Skin epidermis (tissue), 12 donors: ENCODE results near the gene NELFB.

ENCODE experiments used
- H3K27ac ChIP-seq, 21 experiments: fragments of 200-600 bp; sonication (generic) in 11 of 21; one replicate each; pipeline ENCODE4 v1.5.0; 2020; ENCODE audit warnings: mild to moderate bottlenecking in 3 of 21, inconsistent platforms in 2 of 21, moderate library complexity in 2 of 21
- H3K4me3 ChIP-seq, 7 experiments: fragments of 200-600 bp; sonication (generic) in 2 of 7; one replicate each; pipeline ENCODE4 v1.5.0; 2020; ENCODE audit warnings: inconsistent platforms in 2 of 7, mild to moderate bottlenecking in 2 of 7, moderate library complexity in 1 of 7

Gene NELFB

DNA sequence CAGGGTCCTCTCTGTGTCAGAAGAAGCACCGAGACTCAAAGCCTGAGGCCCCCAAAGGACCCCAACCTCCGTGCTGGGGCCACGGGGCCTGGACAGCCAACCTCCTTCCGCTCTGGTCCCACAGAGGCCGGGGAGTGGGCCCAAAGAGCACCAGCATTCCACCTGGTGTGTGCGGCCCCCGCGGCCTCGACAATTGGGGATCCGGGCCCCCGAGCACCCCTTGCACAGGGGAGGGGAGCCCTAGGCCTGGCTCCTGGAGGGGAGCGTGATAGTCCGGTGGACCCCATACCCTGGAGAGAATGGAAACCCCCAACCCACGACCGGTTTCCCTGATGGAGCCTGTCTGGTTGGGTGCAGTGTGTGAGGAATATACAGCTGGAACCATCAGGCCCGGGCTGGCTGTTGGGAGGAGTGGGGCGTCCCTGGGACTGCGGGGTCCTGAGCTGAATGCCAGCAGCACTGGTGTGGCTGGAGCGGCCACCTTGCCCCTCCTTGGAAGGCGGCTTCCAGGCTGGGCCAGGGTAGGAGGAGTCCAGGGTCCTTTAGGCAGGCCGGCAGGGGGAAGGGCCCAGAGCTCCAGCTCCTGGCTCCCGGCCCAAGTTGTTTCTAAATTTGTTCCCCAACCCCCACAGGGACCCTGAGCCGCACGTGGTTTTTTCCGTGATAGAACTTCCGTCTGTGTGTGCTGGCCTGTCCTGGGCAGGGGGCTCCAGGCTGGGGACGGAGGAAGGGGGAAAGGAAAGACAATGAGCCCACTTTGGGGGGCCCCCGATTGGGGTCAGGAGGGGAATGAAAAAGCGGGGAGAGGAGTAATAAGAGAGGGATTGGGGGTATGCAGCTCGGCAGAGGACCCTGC lies 21.6 kb downstream of the NELFB start:
- peak overlapping the region; percentile 9 to 51 (median 41) for H3K4me3 ChIP-seq
- peak overlapping the region; percentile 3 to 88 (median 75) for H3K27ac ChIP-seq

DNA sequence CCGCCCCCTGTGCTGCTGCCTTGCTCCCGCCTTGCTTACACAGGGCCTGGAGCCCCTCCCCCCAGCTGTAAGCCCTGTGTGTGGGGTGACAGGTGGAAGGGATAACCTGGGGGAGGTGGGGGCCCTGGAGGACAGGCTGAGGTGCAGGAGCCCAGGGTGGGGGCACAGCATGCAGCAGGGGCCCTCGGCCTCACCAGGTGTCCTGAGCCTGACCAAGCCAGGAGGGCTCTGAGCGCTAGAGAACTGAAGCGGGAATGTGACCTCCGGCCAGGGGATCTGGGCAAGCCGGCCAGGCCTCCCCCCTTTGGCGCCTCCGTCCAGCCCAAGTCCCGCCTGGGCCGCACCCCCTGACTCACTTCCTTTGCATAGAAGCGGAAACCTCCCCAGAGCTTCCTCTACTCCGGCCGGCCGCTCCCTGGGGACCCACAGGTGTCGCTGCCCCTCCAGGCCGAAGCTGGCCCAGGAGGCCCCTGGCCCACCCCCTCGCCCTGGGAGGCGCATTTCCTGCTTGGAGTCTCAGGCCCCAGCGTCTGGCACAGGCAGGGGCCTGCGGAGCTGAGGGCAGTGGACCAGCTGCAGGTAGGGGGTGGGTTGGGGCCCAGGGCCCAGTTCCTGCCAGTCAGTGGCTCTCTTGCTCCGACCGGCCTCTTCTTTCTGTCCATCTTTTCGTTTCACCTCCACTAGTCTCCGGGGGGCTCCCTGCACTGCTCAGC lies 22.4 kb downstream of the NELFB start, which contains the start of gene TOR4A:
TSS of gene TOR4A (plus strand) at position 398 of the 713 bp plus-strand sequence. CDS start 964 bp downstream, outside the sequence.
- Histone ChIP-seq H3K4me3 (peak within 1 kb of the TSS; percentile 27 to 51 (median 41)), H3K27ac (peak within 1 kb of the TSS; percentile 21 to 88 (median 75))

DNA sequence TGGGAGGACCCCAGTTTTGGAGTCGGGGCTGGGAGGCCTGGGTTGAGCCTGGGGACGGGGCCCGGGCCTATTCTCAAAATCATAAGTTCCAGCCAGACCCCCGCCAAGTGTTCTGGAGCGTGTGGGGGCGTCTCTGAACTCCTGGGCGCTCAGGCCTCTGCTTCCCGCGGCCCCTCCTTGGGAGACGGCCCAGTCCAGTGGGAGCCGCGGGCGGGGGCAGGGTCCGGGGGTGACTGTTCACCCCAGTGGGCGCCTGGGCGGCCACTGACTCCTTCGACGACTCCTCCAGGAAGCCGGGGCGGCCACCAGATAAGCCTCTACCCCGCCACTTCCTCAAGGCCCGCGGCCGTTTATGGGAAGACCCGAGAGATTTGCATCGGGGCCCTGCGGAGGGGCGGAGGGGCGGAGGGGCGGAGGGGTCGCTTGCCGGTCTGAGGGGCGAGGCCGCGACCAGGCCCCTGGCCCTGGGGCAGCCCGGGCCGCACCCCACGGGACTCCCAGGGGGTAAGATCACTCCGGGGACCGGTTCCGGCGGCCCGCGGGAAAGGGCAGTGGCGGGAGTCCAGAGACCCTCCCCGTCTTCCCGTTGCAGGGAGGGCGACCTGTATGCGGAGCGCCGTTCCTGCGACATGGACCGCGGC lies 23.1 kb downstream of the NELFB start:
- peak overlapping the region; percentile 27 to 51 (median 41) for H3K4me3 ChIP-seq
- H3K27ac ChIP-seq = peak overlapping the region; percentile 21 to 88 (median 75)

DNA sequence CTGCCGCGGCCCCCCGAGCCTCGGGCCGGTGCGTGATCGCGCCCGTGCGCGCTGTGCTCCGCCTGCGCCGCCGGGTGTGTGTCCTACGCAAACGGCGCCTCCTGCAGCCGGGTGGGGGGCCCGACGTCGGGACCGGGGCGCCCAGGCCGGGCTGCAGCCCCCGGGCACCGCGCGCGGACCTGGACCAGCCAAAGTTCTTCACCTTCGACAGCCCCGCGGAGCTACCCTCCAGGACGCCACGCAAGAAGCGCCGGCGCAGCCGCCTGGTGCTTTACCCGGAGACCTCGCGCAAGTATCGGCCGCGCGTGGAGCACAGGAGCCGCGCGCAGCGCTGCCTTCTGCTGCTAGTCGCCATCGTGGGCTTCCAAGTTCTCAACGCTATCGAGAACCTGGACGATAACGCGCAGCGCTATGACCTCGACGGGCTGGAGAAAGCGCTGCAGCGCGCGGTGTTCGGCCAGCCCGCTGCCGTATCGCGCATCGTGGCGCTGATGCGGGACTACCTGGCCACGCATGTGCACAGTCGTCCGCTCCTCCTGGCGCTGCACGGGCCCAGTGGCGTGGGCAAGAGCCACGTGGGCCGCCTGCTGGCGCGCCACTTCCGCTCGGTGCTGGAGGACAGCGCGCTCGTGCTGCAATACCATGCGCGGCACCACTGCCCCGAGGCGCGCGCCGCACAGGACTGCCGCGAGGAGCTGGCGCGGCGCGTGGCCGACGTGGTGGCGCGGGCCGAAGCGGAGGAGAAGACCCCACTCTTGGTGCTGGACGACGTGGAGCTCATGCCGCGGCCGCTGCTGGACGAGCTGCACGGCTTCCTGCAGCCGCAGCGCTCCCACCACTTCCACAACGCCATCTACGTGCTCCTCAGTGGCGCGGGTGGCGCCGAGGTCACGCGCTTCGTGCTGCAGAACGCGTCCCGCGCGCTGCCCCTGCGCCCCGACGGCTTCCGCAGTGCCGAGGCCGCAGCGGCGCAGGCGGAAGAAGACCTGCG lies 23.9 kb downstream of the NELFB start:
- Histone ChIP-seq H3K4me3 (peak overlapping the region; percentile 27 to 51 (median 41)), H3K27ac (peak overlapping the region in 4 of 21 experiments; percentile 21 to 78 (median 67))

DNA sequence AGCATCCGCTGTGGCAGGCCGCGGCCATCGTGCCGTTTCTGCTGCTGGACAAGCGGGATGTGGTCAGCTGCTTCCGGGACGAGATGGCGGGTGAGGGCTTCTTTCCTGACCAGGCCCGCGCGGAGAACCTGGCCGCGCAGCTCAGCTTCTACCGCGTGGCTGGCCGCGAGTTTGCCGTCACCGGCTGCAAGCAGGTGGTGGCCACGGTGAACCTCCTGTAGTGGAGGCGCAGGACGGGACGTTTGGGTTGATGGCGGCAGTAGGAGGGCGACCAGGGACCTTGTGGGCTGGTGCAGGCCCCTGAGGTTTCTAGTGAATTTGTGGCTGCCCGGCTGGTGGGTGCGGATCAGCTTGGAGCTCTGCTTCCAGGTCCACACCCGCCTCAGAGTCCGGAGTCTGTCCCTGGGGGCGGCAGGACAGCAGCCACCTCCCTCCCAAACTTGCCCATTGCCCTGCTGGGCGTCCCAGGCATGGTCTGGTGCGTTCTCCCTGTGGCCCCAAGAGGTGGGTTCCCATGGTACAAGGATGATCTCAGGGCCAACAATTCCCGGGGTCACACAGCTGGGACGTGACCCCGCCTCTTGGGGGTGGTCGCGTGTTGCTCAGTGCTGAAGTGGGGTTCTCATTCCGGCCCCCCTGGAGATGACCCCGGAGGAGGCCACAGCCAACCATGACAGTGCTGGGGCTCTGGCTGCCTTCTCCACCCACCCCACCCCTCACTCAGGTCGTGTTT lies 24.8 kb downstream of the NELFB start:
- Histone ChIP-seq H3K4me3 (no peak overlapping the region), H3K27ac (no peak overlapping the region)

DNA sequence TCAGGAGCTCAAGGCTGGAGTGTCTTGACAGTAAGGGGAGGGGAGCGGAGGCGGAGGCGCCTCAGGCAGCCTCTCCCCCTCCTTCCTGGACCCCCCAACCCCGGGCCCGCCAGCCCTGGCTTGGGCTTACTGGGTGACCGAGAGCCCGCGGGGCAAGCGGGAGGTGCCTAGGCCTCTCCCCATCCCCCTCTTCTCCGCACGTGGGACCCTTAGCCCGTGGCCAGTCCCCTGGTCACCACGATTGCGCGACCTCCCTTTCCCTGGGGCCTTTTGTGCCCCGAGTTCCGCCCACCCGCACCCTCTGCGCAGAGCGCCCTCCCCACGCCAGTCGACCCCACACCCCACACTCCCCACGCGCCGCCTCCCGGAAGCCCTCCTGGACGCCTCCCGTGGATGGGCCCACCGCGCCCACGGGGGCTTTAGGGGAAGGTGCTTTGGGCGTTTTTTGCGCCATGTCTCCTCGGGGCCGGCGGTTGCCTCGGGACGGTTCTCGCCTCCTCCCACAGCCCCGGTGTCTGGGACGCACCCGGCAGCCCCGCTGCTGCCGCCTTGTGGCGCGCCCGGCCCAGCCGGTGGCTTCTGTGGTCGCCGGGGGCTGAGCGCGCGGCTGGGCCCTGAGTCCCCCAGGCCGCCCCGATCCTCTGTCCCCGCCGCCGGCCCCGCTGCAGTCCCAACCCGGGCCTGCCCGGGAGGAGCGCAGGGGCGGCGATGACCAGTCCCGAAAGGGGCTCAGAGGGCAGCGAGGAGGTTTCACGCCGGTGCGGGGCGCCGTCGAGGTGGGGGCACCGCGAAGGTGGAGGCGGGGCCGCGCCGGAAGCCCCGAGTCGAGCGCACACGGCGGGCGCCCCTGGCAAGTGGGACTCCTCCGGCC lies 25.6 kb downstream of the NELFB start:
- peak overlapping the region in 1 of 7 experiments; percentile 0 for H3K4me3 ChIP-seq
- no peak overlapping the region for H3K27ac ChIP-seq

DNA sequence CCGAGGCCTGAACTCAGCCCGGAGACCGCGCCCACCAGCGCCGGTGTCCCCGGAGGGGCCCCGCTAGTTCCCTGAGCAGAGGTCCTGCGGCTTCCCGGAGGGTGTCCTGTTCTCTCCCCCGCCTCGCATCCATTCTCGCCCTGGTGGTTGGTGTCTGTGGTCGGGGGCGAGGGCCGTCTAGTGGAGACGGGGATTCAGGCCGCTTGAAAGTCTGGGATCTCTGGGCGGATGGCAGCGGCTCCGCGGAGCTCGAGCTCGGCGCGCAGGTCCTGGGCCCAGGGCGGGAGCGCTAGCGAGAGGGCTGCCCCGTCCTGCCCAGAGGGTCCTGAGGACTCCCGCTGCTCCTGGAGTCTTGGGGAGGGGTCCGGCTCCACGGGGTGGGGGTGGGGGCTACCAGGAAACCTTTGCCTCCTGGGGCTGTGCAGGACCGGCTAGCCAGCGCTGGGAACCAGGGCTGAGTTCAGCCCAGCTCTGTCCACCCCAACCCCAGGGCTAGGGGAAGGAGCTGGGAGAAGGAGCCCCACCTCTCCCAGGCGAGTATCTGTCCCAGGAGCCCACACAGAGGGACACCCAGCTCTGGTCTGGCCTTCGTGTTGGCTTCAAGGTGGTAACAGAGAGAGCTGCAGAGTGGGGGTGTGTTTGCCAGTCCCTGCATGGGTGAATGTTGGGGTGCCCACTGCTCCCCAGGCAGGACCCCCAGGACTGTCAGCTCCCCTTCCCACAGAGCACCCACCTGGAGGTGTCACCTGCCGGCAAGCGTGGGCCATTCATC lies 26.4 kb downstream of the NELFB start:
- Histone ChIP-seq H3K4me3 (peak overlapping the region in 1 of 7 experiments; percentile 0), H3K27ac (no peak overlapping the region)

DNA sequence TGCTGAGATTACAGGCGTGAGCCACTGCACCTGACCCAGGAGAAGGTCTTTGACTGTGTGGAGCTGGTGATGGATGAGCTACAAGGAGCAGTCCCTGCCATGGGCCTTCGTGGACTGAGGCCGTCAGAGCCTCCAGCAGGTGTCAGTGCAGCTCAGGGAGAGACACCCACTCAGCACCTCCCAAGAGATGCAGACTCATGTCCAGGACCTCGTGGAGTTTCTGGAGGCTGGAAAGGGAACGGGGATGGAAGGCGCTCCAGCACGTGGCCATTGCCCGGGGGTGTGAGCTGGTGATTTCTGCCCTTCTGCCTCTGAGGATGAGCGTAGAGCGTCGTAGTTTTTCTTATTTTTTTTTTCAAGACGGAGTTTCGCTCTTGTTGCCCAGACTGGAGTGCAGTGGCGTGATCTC lies 31.9 kb downstream of the NELFB start:
- Histone ChIP-seq H3K4me3 (no peak overlapping the region), H3K27ac (no peak overlapping the region)

DNA sequence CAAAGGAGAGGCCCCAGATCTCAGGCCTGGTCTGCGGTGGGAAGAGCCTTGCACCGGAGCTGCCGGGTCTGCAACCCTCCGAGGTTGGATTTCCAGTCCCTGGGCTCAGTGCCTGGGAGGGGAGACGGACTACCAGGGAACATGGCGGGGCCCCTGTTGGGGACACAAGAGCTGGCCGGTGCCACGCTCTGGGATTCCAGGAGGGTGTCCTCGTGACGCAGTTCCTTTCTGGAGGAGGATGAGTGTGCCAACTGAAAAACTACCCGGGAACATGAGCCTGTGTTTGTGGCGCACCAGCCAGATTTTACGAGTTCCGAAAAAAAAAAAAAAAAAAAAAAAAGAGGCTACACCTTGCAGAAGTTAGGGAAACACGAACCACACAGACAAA lies 38.0 kb downstream of the NELFB start:
- H3K4me3 ChIP-seq = no peak overlapping the region
- no peak overlapping the region for H3K27ac ChIP-seq

DNA sequence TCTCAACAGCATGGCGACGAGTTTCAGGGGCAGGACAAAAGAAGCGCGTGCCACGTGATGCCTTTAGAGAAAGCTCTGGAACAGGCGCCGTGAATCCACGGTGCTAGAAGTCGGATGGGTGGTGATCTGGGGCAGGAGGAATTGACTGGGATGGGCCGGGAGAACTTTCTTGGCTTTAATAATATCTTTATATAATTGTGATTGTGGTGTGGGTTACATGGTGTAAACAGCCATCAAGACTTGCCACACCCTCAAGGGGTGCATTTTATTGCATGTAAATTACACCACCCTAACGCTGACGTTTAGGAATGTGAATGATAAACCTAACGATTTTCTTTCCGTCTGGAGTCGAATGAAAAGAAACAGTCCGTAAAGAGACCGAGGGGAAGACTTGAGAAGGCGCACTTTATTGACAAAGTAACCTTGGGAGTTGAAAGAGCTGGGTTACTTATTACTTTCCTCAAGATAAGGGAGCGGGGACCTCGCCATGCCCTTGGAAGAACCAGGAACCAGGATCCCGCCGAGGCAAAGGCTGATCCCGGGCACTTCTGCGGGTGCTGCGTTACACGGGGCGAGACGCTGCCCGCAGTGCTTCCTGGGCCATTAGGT lies 38.5 kb downstream of the NELFB start:
- no peak overlapping the region for H3K27ac ChIP-seq
- H3K4me3 ChIP-seq = no peak overlapping the region

DNA sequence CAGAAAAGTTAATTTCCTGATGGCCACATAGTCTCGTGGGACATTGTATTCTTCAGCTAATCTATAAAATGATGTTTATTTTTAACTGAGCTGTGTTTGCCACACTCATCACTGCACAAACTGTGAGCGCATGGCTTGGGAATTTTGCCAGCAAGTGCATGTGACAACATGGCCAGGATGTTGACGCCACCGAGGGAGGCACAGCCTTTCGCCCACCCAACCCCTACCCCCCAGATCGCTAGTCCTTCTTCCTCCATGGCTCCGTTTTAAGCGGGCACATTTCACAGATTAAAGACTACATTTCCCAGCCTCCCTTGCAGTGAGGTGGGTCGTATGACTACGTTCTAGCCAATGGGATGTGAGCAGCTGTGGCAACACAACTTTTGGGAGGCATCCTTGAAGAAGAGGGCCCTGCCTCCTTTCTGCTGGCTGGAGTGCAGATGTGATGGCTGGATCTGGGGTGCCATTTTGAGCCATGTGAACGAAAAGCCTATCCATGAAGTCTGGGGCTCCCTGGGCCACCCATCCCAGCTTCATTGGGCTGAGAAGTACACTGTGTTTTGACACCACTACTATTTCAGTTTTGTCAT lies 39.1 kb downstream of the NELFB start:
- no peak overlapping the region for H3K27ac ChIP-seq
- no peak overlapping the region for H3K4me3 ChIP-seq

DNA sequence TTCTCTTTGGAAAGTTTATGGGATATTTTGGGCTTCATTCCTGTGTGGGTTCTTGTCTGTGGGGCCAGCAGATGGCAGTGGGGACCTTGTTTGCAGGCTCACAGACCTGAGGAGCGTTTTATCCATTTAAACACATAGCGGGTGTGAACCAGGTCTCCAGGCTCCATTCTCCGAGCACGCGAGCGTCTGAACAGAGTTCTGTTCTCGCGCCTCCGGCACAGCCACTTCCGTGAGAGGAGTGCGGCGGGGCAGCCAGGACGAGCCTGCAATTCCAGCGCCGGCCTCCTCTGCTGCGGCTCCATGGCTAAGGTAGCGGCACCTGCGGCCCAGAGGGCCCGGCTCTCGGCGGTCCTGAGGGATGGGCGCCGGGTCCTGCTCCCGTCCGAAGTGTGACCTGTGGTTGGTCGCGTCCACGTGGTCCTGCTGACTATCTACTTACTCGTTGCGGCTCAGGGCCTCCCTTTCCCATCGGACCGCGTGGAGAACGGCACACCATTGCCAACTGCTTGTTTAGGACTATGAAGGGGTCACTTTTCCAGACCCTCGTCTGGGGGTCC lies 39.6 kb downstream of the NELFB start:
- Histone ChIP-seq H3K4me3 (peak overlapping the region in 6 of 7 experiments; percentile 3 to 39 (median 28)), H3K27ac (no peak overlapping the region)

DNA sequence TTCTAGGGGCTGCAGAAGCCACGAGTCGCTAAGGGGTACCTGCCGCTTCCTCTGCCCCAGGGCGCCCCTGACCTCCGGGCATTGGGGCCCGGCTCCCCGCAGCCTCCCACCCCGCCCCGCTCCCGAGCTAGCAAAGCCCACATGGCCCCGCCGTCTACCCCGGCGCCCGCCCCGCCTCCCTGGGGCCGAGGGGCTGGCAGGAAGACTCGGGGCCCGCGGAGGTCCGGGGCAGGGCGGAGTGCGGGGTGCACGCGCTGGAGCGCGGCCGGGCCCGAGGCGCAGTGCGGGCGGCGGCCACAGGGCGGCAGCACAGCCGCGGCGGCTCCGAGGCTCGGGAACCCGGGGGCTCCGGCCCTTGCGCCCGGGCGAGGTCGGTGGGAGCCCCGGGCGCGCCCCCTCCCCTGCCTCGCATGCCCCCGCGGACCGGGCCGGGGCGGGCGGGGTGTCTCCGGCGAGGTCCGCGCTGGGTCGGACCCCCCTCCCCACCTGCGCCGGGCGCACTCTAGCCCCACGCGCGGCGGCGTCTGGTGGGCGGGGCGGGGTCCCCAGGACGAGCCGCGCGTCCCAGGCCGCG lies 40.2 kb downstream of the NELFB start:
- Histone ChIP-seq H3K27ac (peak overlapping the region in 5 of 21 experiments; percentile 34 to 73 (median 61)), H3K4me3 (peak overlapping the region in 6 of 7 experiments; percentile 3 to 39 (median 28))

DNA sequence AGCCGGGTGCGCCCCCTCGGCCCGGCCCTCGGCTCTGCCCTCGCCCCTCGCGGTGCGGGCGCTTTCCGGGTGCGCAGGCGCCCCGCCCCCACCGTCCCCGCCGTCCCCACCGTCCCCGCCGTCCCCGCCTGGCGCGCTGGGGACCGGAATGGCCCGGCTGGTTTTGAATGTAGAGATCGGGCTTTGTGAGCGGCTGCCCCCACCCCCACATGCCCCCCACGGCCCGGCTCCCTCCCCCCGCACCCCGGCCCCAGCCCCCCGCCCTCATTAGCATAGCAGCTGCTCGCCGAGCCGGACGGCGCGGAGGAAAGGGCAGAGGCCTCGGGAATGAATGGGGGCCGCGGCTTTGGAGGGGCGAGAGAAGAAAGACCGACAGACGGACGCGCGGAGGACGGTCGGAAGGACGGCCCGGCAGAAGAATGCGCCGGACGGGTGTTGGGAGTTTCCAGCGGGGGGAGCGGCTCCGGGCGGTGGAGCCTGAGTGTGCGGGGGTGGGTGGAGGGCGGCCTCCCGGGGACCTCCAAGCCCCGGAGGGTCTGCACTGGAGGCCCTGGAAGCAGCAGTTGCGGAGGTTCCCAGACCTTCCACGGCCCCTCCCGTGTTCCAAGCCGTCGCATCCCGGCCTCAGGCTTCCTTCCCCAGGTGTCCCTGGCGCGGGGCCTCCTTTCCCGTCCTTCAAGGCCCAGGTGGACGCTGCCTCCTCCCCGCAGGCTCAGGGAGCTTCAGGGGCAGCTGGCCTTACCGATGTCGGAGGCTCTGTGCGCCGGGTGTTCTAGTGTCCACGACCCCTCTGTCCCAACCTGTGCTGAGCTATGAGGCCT lies 40.9 kb downstream of the NELFB start:
- Histone ChIP-seq H3K4me3 (peak overlapping the region; percentile 3 to 39 (median 25)), H3K27ac (peak overlapping the region in 14 of 21 experiments; percentile 2 to 73 (median 52))
